ENCODE measurements around the gene KIF26A.

DNA sequence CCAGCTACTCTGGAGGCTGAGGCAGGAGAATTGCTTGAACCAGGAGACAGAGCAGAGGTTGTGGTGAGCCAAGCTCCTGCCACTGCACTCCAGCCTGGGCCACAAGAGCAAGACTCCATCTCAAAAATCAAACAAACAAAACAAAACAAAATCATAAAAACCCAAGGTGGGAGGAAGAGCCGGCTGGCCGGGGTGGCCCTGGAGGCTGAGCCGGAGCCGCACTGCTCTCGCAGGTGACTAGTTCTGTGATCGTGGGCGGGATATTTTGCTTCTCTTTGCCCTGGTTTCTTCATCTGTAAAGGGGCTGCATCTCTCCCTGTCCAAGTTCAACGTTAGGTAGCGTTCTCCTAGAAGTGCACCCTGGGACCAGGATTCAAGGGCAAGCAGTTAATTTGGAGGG, 73.4 kb downstream of the KIF26A start:
- TF ChIP-seq GATA2 (IDR thresholded peaks at IDR 0.05; ENCODE audit: low read depth, low read length): no peak
- no peak for TF ChIP-seq GATA3 (IDR thresholded peaks at IDR 0.05; ENCODE audit: low read depth, low read length)

All from SH-SY5Y (cell line).